ENCODE data around the gene CHRNA4. TPM values are rescaled to one million over a fixed set of nuclear protein-coding genes. Genes with fewer than 3 reads are reported as not detected.
A peak's percentile ranks its signal among the peaks of the same experiment; 100 is the strongest.

Gene CHRNA4
- total and polyA plus RNA-seq, 2 of the 13 experiments (the other 11 are each of a cell fraction or from before 2014, with no cell fraction given) = not detected

DNA sequence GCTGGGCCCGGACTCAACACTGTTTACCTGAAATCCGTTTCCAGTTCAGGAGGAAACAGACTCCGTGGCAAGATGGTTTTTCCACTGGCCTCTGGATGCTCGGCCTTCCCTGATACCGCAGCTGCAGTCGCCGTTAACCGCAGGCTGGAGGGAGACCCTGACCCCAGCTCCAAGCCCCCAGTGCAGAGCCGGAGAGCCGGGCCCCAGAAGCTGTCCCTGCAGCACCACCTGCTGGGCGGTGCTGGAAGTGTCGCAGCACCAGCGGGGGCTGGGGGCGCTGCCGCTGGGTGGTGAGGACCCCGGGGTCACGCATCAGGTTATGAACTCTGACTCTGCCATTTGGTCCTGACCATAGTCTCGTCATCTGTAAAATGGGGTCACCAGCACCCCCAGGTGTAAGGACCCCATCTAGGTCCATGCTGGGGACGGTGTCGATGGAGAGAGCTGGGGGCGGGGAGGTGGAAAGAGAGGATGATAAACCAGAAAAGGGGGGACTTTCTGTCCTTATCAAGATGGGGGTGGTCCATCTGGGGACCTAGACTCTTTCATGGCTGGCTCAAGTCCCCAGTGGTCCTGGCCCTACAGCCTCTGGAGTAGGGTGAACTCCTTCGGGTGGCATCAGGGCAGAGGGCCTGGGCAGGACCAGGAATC, 20.8 kb upstream of the CHRNA4 start (continued):
- TF ChIP-seq HNF1B (CRISPR knock-in tag; IDR thresholded peaks at IDR 0.05) (no peak), SALL2 (CRISPR knock-in tag; IDR thresholded peaks at IDR 0.05) (0 out of 2 replicates have a peak, but pooled peaks have one; percentile 41), ZNF768 (CRISPR knock-in tag; IDR thresholded peaks at IDR 0.05) (peak; percentile 61; the same call in 1 of the 2 replicates), RBFOX2 (IDR thresholded peaks at IDR 0.05; ENCODE audit: low read depth, low read length) (no peak), ZNF326 (CRISPR knock-in tag; IDR thresholded peaks at IDR 0.05; ENCODE audit: borderline replicate concordance) (no peak), YEATS2 (CRISPR knock-in tag; IDR thresholded peaks at IDR 0.05; ENCODE audit: borderline replicate concordance) (no peak), SIX4 (CRISPR knock-in tag; IDR thresholded peaks at IDR 0.05) (no peak), KLF12 (CRISPR knock-in tag; IDR thresholded peaks at IDR 0.05; ENCODE audit: borderline replicate concordance) (0 out of 2 replicates have a peak, but pooled peaks have one; percentile 62), PATZ1 (CRISPR knock-in tag; IDR thresholded peaks at IDR 0.05) (peak; percentile 98), SMAD3 (CRISPR knock-in tag; IDR thresholded peaks at IDR 0.05) (no peak), TFDP1 (CRISPR knock-in tag; IDR thresholded peaks at IDR 0.05; ENCODE audit: borderline replicate concordance) (no peak), ZNF552 (CRISPR knock-in tag; IDR thresholded peaks at IDR 0.05; ENCODE audit: borderline replicate concordance) (no peak), ZNF747 (CRISPR knock-in tag; IDR thresholded peaks at IDR 0.05; ENCODE audit: borderline replicate concordance) (no peak), ZC3H4 (CRISPR knock-in tag; IDR thresholded peaks at IDR 0.05; ENCODE audit: borderline replicate concordance) (no peak), ZNF710 (CRISPR knock-in tag; IDR thresholded peaks at IDR 0.05; ENCODE audit: borderline replicate concordance) (no peak)
- TF ChIP-seq, protein P1, sequence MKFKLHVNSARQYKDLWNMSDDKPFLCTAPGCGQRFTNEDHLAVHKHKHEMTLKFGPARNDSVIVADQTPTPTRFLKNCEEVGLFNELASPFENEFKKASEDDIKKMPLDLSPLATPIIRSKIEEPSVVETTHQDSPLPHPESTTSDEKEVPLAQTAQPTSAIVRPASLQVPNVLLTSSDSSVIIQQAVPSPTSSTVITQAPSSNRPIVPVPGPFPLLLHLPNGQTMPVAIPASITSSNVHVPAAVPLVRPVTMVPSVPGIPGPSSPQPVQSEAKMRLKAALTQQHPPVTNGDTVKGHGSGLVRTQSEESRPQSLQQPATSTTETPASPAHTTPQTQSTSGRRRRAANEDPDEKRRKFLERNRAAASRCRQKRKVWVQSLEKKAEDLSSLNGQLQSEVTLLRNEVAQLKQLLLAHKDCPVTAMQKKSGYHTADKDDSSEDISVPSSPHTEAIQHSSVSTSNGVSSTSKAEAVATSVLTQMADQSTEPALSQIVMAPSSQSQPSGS (CRISPR knock-in tag; IDR thresholded peaks at IDR 0.05) = no peak
- TF ChIP-seq, protein P2, sequence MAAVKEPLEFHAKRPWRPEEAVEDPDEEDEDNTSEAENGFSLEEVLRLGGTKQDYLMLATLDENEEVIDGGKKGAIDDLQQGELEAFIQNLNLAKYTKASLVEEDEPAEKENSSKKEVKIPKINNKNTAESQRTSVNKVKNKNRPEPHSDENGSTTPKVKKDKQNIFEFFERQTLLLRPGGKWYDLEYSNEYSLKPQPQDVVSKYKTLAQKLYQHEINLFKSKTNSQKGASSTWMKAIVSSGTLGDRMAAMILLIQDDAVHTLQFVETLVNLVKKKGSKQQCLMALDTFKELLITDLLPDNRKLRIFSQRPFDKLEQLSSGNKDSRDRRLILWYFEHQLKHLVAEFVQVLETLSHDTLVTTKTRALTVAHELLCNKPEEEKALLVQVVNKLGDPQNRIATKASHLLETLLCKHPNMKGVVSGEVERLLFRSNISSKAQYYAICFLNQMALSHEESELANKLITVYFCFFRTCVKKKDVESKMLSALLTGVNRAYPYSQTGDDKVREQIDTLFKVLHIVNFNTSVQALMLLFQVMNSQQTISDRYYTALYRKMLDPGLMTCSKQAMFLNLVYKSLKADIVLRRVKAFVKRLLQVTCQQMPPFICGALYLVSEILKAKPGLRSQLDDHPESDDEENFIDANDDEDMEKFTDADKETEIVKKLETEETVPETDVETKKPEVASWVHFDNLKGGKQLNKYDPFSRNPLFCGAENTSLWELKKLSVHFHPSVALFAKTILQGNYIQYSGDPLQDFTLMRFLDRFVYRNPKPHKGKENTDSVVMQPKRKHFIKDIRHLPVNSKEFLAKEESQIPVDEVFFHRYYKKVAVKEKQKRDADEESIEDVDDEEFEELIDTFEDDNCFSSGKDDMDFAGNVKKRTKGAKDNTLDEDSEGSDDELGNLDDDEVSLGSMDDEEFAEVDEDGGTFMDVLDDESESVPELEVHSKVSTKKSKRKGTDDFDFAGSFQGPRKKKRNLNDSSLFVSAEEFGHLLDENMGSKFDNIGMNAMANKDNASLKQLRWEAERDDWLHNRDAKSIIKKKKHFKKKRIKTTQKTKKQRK (IDR thresholded peaks at IDR 0.05; ENCODE audit: low read length) = no peak
